Endothelial cell of umbilical vein (primary cell): ENCODE data around the gene CLIP4. TPM values are rescaled to one million over a fixed set of nuclear protein-coding genes. Genes with fewer than 3 reads are reported as not detected.

Source experiments
- BruUV-seq: library from RNA; stranded (reverse); fragments of 400-500 nt; replicated peaks from 2 replicates; lab custom pipeline; 2021; lab: Mats Ljungman, UMichigan
- CTCF ChIA-PET: fragments of 300-600, 350-600 bp; sonication (Branson Sonifier 250); formaldehyde crosslinking; loops from one replicate; lab custom pipeline; 2021; ENCODE audit warnings: antibody characterized with exemption, inconsistent platforms; lab: Charles Lee
- POLR2A ChIA-PET: fragments of 300-600, 350-600 bp; sonication (Branson Sonifier 250); formaldehyde crosslinking; loops from one replicate; lab custom pipeline; 2021; ENCODE audit warnings: antibody characterized with exemption, inconsistent platforms; lab: Charles Lee
- DNase-seq: peaks from one replicate; pipeline ENCODE4 v3.0.0-alpha.2; 2011; ENCODE audit warnings: low read depth, low spot score
- FAIRE-seq: peaks from 2 replicates; lab custom pipeline; 2011; peaks lifted over from hg19 to GRCh38; lab: Jason Lieb, UNC
- H2AFZ ChIP-seq: 2 replicates; pipeline ENCODE4 v1.6.0; 2012; ENCODE audit warnings: low read depth, low read length, control low read depth, inconsistent platforms
- H3K27ac ChIP-seq: 2 replicates; pipeline ENCODE4 v1.5.1; 2011; ENCODE audit warnings: low read depth, mild to moderate bottlenecking, control low read depth, low read length, moderate library complexity; ENCODE audit not compliant: insufficient read depth
- H3K27me3 ChIP-seq, 2 experiments: 2 replicates each; pipeline versions ENCODE4 v1.6.0 to v1.6.1; 2011; ENCODE audit warnings: low read length in 2 of 2, mixed read lengths in 1 of 2; ENCODE audit not compliant: control insufficient read depth in 2 of 2, insufficient read depth in 2 of 2
- H3K36me3 ChIP-seq, 2 experiments: 2 replicates in 1 of 2; 3 replicates in 1 of 2; pipeline ENCODE4 v1.5.1; 2011; ENCODE audit warnings: low read length in 2 of 2, mild to moderate bottlenecking in 1 of 2, moderate library complexity in 1 of 2; ENCODE audit not compliant: control insufficient read depth in 2 of 2, insufficient read depth in 2 of 2; ENCODE audit errors: extremely low read depth in 1 of 2
- H3K4me1 ChIP-seq: 3 replicates; pipeline ENCODE4 v1.5.1; 2011; ENCODE audit warnings: mild to moderate bottlenecking, low read length; ENCODE audit not compliant: control insufficient read depth, insufficient read depth; ENCODE audit errors: extremely low read depth
- H3K4me2 ChIP-seq: 2 replicates; pipeline ENCODE4 v1.6.1; 2011; ENCODE audit warnings: low read length, control low read depth, mixed read lengths; ENCODE audit not compliant: insufficient read depth
- H3K4me3 ChIP-seq, 3 experiments: fragments of 200-600 bp in 1 of 3; sonication (generic), shearing (Covaris generic) in 1 of 3; replicated peaks in 1 of 3; 2 replicates each; pipeline ENCODE4 v1.5.1; 2011 to 2016; ENCODE audit warnings: control low read depth in 3 of 3, low read length in 3 of 3, mild to moderate bottlenecking in 2 of 3, inconsistent platforms in 1 of 3, low read depth in 1 of 3, moderate library complexity in 1 of 3; ENCODE audit not compliant: insufficient read depth in 1 of 3
- H3K79me2 ChIP-seq: 2 replicates; pipeline ENCODE4 v1.6.0; 2012; ENCODE audit warnings: low read length, inconsistent platforms; ENCODE audit not compliant: control insufficient read depth, insufficient read depth
- H3K9ac ChIP-seq: replicated peaks from 2 replicates; pipeline ENCODE3; 2011; ENCODE audit warnings: low read length, control low read depth; ENCODE audit not compliant: insufficient read depth; ENCODE audit errors: extremely low read depth
- H3K9me1 ChIP-seq: replicated peaks from 3 replicates; pipeline ENCODE4 v1.6.0; 2011; ENCODE audit warnings: mild to moderate bottlenecking, low read length; ENCODE audit not compliant: control insufficient read depth, insufficient read depth; ENCODE audit errors: extremely low read depth
- H3K9me3 ChIP-seq: replicated peaks from 2 replicates; pipeline ENCODE4 v1.5.1; 2012; ENCODE audit warnings: low read length, inconsistent platforms; ENCODE audit not compliant: control insufficient read depth, insufficient read depth
- H4K20me1 ChIP-seq: replicated peaks from 2 replicates; pipeline ENCODE3; 2011; ENCODE audit warnings: mild to moderate bottlenecking, low read length; ENCODE audit not compliant: control insufficient read depth, insufficient read depth; ENCODE audit errors: extremely low read depth
- CTCF ChIP-seq, 2 donors: IDR thresholded peaks; 1 replicate in 1 of 2; 2 replicates in 1 of 2; pipeline ENCODE4 v1.5.1; 2011; ENCODE audit warnings: low read length in 2 of 2, mild to moderate bottlenecking in 2 of 2, moderate library complexity in 2 of 2, control low read depth in 1 of 2, inconsistent platforms in 1 of 2, low read depth in 1 of 2; ENCODE audit not compliant: insufficient read depth in 1 of 2; ENCODE audit errors: extremely low read depth in 1 of 2
- FOS ChIP-seq: IDR thresholded peaks from 2 replicates; pipeline ENCODE4 v1.6.1; 2011; ENCODE audit warnings: mild to moderate bottlenecking, low read length, moderate library complexity, borderline replicate concordance; ENCODE audit not compliant: insufficient read depth
- MAX ChIP-seq: IDR thresholded peaks from 2 replicates; pipeline ENCODE4 v1.6.1; 2011; ENCODE audit not compliant: insufficient read depth, insufficient read length
- MYC ChIP-seq: IDR thresholded peaks from one replicate; pipeline ENCODE4 v1.6.1; 2011; ENCODE audit warnings: mild to moderate bottlenecking, low read depth, low read length
- POLR2AphosphoS5 ChIP-seq: IDR thresholded peaks from 2 replicates; pipeline ENCODE4 v1.6.1; 2012; ENCODE audit warnings: low read depth, mild to moderate bottlenecking, control low read depth, low read length, moderate library complexity; ENCODE audit not compliant: insufficient read depth
- dilution Hi-C: fragments of 300-500 bp; cut with MboI; formaldehyde crosslinking; loops from one replicate; pipeline ENCODE4 v1.15.0; 2019; ENCODE audit warnings: low sequenced_read_pairs; ENCODE audit not compliant: extremely low pct_ligation_motif_present
- intact Hi-C: fragments of 100-400 bp; cut with micrococcal nuclease; formaldehyde crosslinking; loops from one replicate; pipeline ENCODE4 v1.10.0; 2022
- polyA plus RNA-seq, 4 experiments: library from polyadenylated mRNA; depleted of rRNA in 3 of 4; stranded (reverse) in 3 of 4; unstranded in 1 of 4; fragments of >200 nt; gene quantifications; 2 replicates each; pipeline versions ENCODE4 v1.2.1 to v1.2.3, GENCODE V29; 2011 to 2012; ENCODE audit warnings: missing spikeins in 1 of 4
- total RNA-seq: library from RNA; stranded (reverse); gene quantifications from 2 replicates; pipeline ENCODE4 v1.2.3, GENCODE V29; 2021

Gene CLIP4
- total and polyA plus RNA-seq, 2 donors (not counting 3 experiments of a cell fraction or from before 2014, with no cell fraction given) = 9.2 to 24.0 TPM

GRCh38 chr2:29226808-29227207 is 111.6 kb downstream of the CLIP4 start:
- peaks cover 0 to 1% of the 10 kb centered on the region in 2 experiments for H3K27me3 ChIP-seq
- H3K36me3 ChIP-seq = no peaks in the 10 kb centered on the region
- no peaks in the 10 kb centered on the region for H3K4me1 ChIP-seq
- FAIRE-seq = no peak
- no peak overlapping the region for H3K9ac ChIP-seq
- dilution Hi-C loops = no loop called here
- BruUV-seq = no TSS peak
- H4K20me1 ChIP-seq = no peaks in the 10 kb centered on the region
- H2AFZ ChIP-seq = no peak overlapping the region
- no peaks in the 10 kb centered on the region for H3K9me1 ChIP-seq
- CTCF ChIA-PET = no interaction called here
- no peak overlapping the region for H3K27ac ChIP-seq
- TF ChIP-seq FOS (no peak), CTCF (IDR thresholded peaks at IDR 0.05; ENCODE audit: extremely low read depth in 1 of 2, insufficient read depth in 1 of 2, low read depth in 1 of 2, low read length in 2 of 2) (no peak), MAX (no peak), POLR2AphosphoS5 (no peak), MYC (no peak)
- no peak overlapping the region for H3K4me3 ChIP-seq
- POLR2A ChIA-PET = no interaction called here
- H3K79me2 ChIP-seq = no peaks in the 10 kb centered on the region
- H3K4me2 ChIP-seq = no peak overlapping the region
- H3K9me3 ChIP-seq = no peaks in the 10 kb centered on the region
- no peak for DNase-seq
- intact Hi-C loops = no loop called here
